IPS DF 4.7 (cell line): ENCODE data around the gene TARBP1.

Experiments used
- DNase-seq: peaks from one replicate; pipeline ENCODE4 v3.0.0-alpha.2; 2013; ENCODE audit warnings: low spot score; ENCODE audit errors: extremely low read depth

Gene TARBP1

GRCh38 chr1:234486858-234487840 is 8.2 kb upstream of the TARBP1 start:
- DNase-seq: no peak

- DNase-seq: no peak
These were observed 6.2 kb upstream of the TARBP1 start for GRCh38 chr1:234484991-234485739.

- no peak for DNase-seq
These were observed 5.2 kb upstream of the TARBP1 start for GRCh38 chr1:234484218-234484617.

GRCh38 chr1:234481771-234482170 is 2.8 kb upstream of the TARBP1 start:
- DNase-seq: no peak

- DNase-seq: no peak
These were observed 887 bp upstream of the TARBP1 start for GRCh38 chr1:234479866-234480265.

- DNase-seq: no peak
These were observed 256 bp upstream of the TARBP1 start for GRCh38 chr1:234479310-234479559.

- no peak for DNase-seq
These were observed 863 bp downstream of the TARBP1 start for GRCh38 chr1:234478152-234478480.

GRCh38 chr1:234477386-234478151 is 1.4 kb downstream of the TARBP1 start:
- DNase-seq: no peak

GRCh38 chr1:234476172-234476571 is 2.8 kb downstream of the TARBP1 start:
- no peak for DNase-seq

- no peak for DNase-seq
These were observed 3.7 kb downstream of the TARBP1 start for GRCh38 chr1:234475167-234475793.

- no peak for DNase-seq
These were observed 4.6 kb downstream of the TARBP1 start for GRCh38 chr1:234474375-234474774.

- DNase-seq: no peak
These were observed 5.9 kb downstream of the TARBP1 start for GRCh38 chr1:234473118-234473517.

GRCh38 chr1:234469376-234469775 is 9.6 kb downstream of the TARBP1 start:
- DNase-seq: no peak

GRCh38 chr1:234468580-234468979 is 10.4 kb downstream of the TARBP1 start:
- DNase-seq: no peak

GRCh38 chr1:234467821-234468220 is 11.2 kb downstream of the TARBP1 start:
- DNase-seq: no peak

GRCh38 chr1:234466945-234467344 is 12.0 kb downstream of the TARBP1 start:
- no peak for DNase-seq

GRCh38 chr1:234463749-234464148 is 15.2 kb downstream of the TARBP1 start:
- no peak for DNase-seq

- no peak for DNase-seq
These were observed 18.3 kb downstream of the TARBP1 start for GRCh38 chr1:234460652-234461051.

- DNase-seq: no peak
These were observed 20.5 kb downstream of the TARBP1 start for GRCh38 chr1:234458352-234459017.

- DNase-seq: no peak
These were observed 24.1 kb downstream of the TARBP1 start for GRCh38 chr1:234454926-234455325.

- DNase-seq: no peak
These were observed 26.5 kb downstream of the TARBP1 start for GRCh38 chr1:234452406-234452965.
